Stimulated activated CD4-positive, alpha-beta T cell treated with anti-CD3 and anti-CD28 coated beads, Interleukin-2, amount 100 ng/mL, for 4 hours (primary cell): ENCODE measurements around the gene TBX15.
"Not testable (repeated sequence)": the region's sequence is repeated elsewhere in the genome, so short reads cannot be mapped to it uniquely, and the experiment has no call there.

ENCODE experiments used
- DNase-seq: peaks from one replicate; pipeline ENCODE4 v3.0.0-alpha.2; 2020; ENCODE audit warnings: low read depth

The TBX15 gene

GRCh38 chr1:118926261-118926660 is 61.9 kb downstream of the TBX15 start:
- DNase-seq = no peak

- no peak for DNase-seq
Measured at GRCh38 chr1:118925651-118926050, 62.5 kb downstream of the TBX15 start.

DNA sequence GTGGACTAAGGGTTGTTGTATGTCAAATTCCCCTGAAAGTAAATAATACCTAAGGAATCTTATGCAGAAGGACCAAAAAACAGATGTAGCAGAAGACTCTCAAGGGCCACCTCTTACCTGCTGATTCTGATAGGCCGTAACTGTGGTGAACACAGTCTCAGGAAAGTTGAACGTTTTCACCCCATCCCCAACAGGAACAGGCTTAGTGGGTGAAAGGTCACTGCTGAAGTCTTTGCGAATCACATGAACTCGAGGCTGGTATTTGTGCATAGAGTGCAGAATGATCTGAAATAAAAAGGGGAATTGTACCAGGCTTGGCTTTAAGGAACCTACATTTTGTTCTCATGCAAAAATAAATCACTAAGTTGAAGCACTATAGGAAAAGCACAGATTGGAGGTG is 64.8 kb downstream of the TBX15 start:
- DNase-seq = no peak

DNA sequence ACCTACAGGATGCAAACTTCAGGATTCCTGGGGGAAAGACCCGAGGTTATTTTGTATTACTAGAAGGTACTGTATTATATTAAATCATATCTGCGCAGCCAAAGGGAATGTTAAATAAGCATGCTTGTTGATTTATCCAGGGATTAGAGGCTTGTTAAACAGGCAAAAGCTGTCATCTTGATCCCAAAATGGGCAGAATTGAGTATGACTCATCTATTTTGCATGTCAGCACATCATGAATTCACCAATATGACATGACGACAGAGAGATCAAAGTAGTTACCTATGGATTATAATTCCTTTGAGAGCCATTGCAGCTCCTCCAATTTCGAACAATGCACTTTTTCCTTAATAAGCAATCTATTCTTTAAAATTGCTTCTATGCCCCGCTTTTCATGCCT is 66.1 kb downstream of the TBX15 start:
- no peak for DNase-seq

- DNase-seq = no peak
Measured at GRCh38 chr1:118920124-118920717, 67.9 kb downstream of the TBX15 start.

DNA sequence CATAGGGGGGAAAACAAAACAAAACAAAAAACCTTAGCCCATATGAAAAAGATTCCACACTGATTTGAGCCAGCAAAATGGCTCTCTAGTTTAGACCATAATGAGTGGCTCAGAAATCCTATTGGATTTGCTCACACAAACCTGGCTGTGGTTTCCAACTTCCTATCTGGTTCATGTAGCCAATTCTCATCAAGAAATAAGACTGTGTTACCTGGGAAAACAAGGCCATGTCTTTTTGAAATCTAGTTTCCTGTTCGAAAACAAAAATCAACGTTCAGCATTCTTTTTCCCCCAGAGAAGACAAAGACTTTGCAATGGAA is 69.2 kb downstream of the TBX15 start:
- DNase-seq = no peak

DNA sequence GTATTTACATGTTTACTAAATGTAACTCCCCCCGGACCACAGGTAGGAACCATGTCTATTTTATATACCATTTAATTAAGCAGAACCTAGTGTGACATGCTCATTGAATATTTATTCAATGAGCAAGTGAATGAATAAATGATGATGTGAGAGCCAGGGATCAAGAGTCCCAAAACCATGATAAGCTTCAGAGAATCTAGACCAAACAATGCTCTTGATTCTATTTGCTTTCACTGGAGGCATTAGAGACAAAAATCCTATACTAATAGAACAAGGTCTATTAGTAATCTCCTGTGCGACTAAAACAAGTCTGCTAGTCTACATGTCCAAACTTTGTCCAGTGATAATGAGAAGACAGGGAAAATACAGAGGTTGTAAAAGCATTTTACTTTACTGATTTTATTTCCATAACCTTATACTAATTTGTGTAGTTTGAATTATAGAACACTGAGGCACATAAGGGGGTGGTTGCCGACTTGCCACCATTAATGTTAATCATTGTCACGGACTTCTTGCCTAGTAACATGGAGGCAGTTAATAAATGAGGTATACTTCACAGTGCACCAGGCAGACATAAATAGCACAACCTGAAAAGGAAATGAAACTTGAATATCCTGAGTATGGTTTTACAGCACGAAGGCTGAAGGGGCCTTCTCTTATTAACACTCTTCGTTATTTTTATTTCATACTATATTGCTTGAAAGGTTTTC is 69.8 kb downstream of the TBX15 start:
- no peak for DNase-seq

GRCh38 chr1:118916346-118916745 is 71.8 kb downstream of the TBX15 start:
- not testable (repeated sequence) for DNase-seq

GRCh38 chr1:118914379-118915161 is 73.6 kb downstream of the TBX15 start:
- DNase-seq = no peak

- no peak for DNase-seq
Measured at GRCh38 chr1:118913818-118914217, 74.3 kb downstream of the TBX15 start.

- DNase-seq = no peak
Measured at GRCh38 chr1:118912574-118912973, 75.6 kb downstream of the TBX15 start.

- DNase-seq = no peak
Measured at GRCh38 chr1:118911571-118911970, 76.6 kb downstream of the TBX15 start.

- DNase-seq = no peak
Measured at GRCh38 chr1:118907466-118907865, 80.7 kb downstream of the TBX15 start.

GRCh38 chr1:118905671-118906070 is 82.5 kb downstream of the TBX15 start:
- DNase-seq = no peak

GRCh38 chr1:118905196-118905595 is 82.9 kb downstream of the TBX15 start:
- no peak for DNase-seq

GRCh38 chr1:118902711-118903191 is 85.4 kb downstream of the TBX15 start:
- DNase-seq = no peak

GRCh38 chr1:118902299-118902698 is 85.8 kb downstream of the TBX15 start:
- DNase-seq = no peak

DNA sequence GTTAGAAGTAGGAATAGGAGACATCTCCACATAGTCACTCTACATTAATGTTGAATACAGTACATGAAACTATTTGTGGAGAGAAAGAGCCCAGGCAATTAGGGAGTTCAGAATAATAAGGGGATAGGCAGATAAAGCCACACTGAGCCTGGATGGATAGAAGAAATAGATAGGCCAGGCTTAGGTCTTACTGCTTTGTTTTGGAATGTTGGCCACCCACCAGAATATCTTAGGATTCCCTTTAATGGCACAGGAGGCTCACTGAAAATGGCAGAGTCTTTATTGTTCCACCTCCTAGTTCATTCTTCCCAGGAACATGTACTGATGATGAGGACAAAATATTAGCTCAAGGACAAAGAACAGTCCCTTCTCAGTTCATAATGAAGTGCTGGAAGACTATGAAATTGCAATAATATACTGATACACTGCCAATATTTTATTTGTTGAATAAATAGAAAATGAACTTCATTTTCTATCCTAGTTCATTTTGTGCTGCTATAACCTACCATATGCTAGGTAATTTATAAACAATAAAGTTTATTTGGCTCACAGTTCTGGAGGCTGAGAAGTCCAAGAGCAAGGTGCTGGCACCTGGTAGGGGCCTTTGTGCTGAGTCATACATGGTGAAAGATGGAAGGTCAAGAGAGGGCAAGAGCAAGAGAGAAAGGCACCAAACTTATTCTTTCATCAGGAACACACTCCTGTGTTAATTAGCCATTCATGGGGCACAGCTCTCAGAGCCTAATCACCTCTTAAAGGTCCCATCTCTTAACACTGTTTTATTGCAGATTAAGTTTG is 87.3 kb downstream of the TBX15 start:
- DNase-seq = no peak

DNA sequence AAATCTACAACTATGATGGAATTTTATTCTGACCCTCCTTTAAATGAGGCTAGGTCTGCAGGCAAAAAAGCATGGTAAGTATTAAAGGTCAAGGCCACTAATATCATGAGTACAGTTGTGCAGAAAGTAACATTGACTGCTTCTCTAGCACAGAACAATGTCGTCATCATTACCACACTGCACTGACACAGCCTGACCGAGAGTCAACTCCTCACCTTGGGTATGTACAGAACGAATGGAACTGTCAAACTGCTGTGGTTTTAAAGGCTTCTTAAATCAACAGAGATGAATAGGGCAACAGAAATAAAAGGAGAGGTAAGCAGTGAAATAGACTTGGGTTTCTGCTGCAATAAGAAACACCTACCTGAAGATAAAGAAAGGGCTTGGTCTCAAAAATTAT is 88.8 kb downstream of the TBX15 start:
- DNase-seq = no peak

DNA sequence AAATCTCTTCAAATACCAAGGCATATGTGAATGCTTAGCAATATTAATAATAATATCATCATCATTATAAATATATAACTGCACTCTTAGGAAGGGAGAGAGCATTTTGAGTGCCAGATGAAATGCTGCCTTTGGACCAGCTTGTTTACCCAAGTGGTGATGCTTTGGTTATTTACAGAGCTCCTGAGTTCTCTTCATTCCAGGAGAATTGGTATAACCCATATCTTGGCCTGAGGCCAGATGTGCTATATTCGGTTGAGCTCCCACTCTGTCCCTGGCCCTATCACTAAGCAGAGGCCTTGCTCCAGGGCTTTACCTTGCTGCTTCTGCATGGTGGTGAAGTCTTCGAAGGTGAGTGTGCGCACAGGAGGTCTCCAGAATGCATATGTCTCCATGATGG is 89.4 kb downstream of the TBX15 start:
- no peak for DNase-seq

GRCh38 chr1:118896416-118896815 is 91.7 kb downstream of the TBX15 start:
- no peak for DNase-seq

- DNase-seq = no peak
Measured at GRCh38 chr1:118894836-118895235, 93.3 kb downstream of the TBX15 start.
